ACHN (cell line): ENCODE data around the gene PPFIBP2.
"Not testable (repeated sequence)": the region's sequence is repeated elsewhere in the genome, so short reads cannot be mapped to it uniquely, and the experiment has no call there.

Experiments used
- DNase-seq: peaks from one replicate; pipeline ENCODE4 v3.0.0-alpha.2; 2015
- in situ Hi-C: cut with HindIII; loops from 2 replicates; pipeline ENCODE4 v1.10.0; 2017; ENCODE audit warnings: low sequenced_read_pairs, low pct_ligation_motif_present, low pct_unique_long_range_greater_than_20kb

PPFIBP2 gene

GRCh38 chr11:7638710-7639642 lies 125.2 kb downstream of the PPFIBP2 start:
- in situ Hi-C loops = no loop called here

GRCh38 chr11:7639643-7640025 lies 125.8 kb downstream of the PPFIBP2 start:
- in situ Hi-C loops = no loop called here
- DNase-seq = no peak

More at GRCh38 chr11:7638710-7639642, 125.2 kb downstream of the PPFIBP2 start:
- DNase-seq = no peak

GRCh38 chr11:7640816-7641215 lies 127.0 kb downstream of the PPFIBP2 start:
- no peak for DNase-seq
- in situ Hi-C loops = no loop called here

GRCh38 chr11:7642747-7643146 lies 128.9 kb downstream of the PPFIBP2 start:
- in situ Hi-C loops = no loop called here
- DNase-seq = no peak

- in situ Hi-C loops = no loop called here
- DNase-seq = no peak
Measured at GRCh38 chr11:7643314-7643713, 129.5 kb downstream of the PPFIBP2 start.

- DNase-seq = no peak
- in situ Hi-C loops = no loop called here
Measured at GRCh38 chr11:7645206-7645605, 131.4 kb downstream of the PPFIBP2 start.

- DNase-seq = no peak
- in situ Hi-C loops = no loop called here
Measured at GRCh38 chr11:7646866-7647265, 133.1 kb downstream of the PPFIBP2 start.

- in situ Hi-C loops = no loop called here
- no peak for DNase-seq
Measured at GRCh38 chr11:7648264-7648663, 134.5 kb downstream of the PPFIBP2 start.

GRCh38 chr11:7651140-7651551 lies 137.3 kb downstream of the PPFIBP2 start:
- no peak for DNase-seq
- in situ Hi-C loops = no loop called here

- DNase-seq = no peak
- in situ Hi-C loops = no loop called here
Measured at GRCh38 chr11:7651700-7652099, 137.9 kb downstream of the PPFIBP2 start.

- in situ Hi-C loops = no loop called here
- DNase-seq = no peak
Measured at GRCh38 chr11:7654195-7654705, 140.5 kb downstream of the PPFIBP2 start.

- in situ Hi-C loops = no loop called here
- no peak for DNase-seq
Measured at GRCh38 chr11:7655253-7656217, 141.7 kb downstream of the PPFIBP2 start.

- in situ Hi-C loops = no loop called here
- no peak for DNase-seq
Measured at GRCh38 chr11:7656704-7657103, 142.9 kb downstream of the PPFIBP2 start.

- in situ Hi-C loops = no loop called here
- peak; percentile 54 for DNase-seq
Measured at GRCh38 chr11:7657306-7658025, 143.7 kb downstream of the PPFIBP2 start.

- in situ Hi-C loops, DNase-seq: not testable (repeated sequence)
Measured at GRCh38 chr11:7663531-7663930, 149.7 kb downstream of the PPFIBP2 start.

GRCh38 chr11:7664867-7665266 lies 151.1 kb downstream of the PPFIBP2 start:
- in situ Hi-C loops = no loop called here
- no peak for DNase-seq

GRCh38 chr11:7665473-7666291 lies 151.9 kb downstream of the PPFIBP2 start:
- DNase-seq = peak; percentile 66
- in situ Hi-C loops = no loop called here
